Embryonic facial prominence (tissue), 1 donor: Measurements from ENCODE around the gene RABL2A.
"Not testable (repeated sequence)": the region's sequence is repeated elsewhere in the genome, so short reads cannot be mapped to it uniquely, and the experiment has no call there.

Experiments
- DNase-seq: peaks from one replicate; pipeline ENCODE4 v3.0.0-alpha.2; 2016; ENCODE audit errors: extremely low spot score

Gene RABL2A

DNA sequence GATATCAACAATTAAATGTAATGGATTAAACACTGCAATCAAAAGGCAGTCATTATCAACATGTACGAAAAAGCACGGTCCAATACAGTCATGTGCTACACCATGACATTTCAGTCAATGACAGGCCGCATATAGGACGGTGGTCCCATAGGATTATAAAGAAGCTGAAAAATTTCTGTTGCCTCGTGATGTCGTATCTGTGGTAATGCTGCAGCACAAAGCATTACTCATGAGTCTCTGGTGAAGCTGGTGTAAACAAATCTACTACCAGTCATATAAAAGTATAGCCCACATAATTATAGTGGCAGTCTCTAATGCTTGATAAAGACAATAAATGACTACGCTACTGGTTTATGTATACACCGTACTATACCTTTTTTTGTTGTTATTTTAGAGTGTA, 58.4 kb downstream of the RABL2A start:
- no peak for DNase-seq

DNA sequence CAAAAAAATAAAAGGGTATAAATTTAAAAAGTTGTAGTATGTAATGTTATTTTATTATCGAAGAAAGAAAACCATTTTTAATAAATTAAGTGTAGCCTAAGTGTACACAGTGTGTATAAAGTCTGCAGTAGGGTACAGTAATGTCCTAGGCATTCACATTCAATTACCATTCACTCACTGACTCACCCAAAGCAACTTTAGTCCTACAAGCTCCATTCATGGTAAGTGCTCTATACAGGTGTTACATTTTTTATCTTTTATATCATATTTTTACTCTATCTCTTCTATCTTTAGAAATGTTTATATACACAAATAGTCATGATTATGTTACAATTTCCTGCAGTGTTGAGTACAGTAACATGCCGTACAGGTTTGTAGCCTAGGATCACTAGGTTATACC, 59.5 kb downstream of the RABL2A start:
- DNase-seq = no peak

GRCh38 chr2:113690871-113691270, 63.8 kb downstream of the RABL2A start:
- not testable (repeated sequence) for DNase-seq
